Muscle of back (tissue), 11 donors: ENCODE data around the gene TMPRSS13. TPM values are rescaled to one million over a fixed set of nuclear protein-coding genes. Genes with fewer than 3 reads are reported as not detected.
A peak's percentile ranks its signal among the peaks of the same experiment; 100 is the strongest.
"Not testable (repeated sequence)": the region's sequence is repeated elsewhere in the genome, so short reads cannot be mapped to it uniquely, and the experiment has no call there.

Experiments used
- DNase-seq, 3 donors: peaks; one replicate each; pipeline versions ENCODE4 v3.0.0 to v3.0.0-alpha.2; 2013
- polyA plus RNA-seq, 10 donors: library from polyadenylated mRNA; unstranded; fragments of 120-200 nt; gene quantifications; one replicate each; pipeline ENCODE4 v1.2.1, GENCODE V29; 2013; ENCODE audit not compliant: insufficient read length in 10 of 10

Gene TMPRSS13
- polyA plus RNA-seq, 10 donors, result 0.10 to 2.0 (median 0.13) TPM; not detected in 3

DNA sequence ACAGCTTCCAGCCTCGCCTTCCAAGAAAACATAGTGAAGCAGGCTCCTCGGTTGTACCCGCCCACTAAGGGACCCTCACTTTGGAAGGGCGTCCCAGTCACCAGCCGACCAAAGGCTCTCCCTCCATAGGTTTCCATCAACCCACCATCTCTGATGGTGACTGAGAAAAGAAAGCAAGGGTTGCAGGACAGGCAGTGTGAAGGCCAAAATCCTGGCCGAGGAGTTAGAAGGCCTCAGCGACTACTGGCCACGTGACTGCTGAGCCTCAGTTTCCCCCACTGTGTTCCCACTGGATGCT lies 55.4 kb downstream of the TMPRSS13 start:
- DNase-seq, result no peak

DNA sequence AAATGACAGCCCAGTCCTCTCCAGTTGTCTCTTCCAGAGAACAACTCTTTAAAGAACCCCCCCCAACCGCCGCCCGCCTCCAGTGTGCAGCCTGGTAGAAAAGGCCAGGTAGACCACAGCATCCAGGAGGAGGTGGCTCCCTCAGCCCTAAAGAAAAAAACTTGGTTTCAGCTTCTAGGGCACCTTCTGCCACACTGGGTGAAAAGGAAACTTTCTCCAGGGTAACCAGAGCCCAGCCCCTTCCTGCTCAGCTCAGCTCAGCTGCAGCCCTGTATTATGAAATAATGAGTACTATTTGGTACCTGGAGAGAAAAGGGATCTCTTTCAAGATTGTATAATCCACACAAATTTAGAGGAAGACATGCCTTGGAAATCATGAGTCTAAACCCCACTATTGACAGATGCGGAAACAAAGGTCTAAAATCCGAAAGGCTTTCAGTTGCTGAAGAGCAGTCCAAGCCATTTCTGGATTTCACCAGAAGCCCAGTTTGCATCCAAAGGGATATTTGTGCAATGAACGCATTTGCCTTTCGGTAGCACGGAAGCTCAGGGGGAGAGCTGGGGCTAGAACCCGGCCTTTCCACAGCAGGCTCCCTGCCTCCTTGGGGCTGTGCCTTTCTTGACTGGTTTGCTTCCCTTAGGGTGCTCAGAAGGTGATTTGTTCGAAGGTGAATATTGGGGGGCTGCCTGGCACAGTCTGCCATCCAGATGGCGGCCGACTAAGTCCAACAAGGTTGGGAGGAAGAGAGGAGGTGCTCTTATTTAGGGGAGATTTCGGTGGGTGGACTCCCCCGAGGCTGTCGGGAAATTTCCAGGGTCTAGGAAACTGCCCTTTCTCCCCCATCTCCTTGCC lies 56.0 kb downstream of the TMPRSS13 start:
- no peak for DNase-seq

DNA sequence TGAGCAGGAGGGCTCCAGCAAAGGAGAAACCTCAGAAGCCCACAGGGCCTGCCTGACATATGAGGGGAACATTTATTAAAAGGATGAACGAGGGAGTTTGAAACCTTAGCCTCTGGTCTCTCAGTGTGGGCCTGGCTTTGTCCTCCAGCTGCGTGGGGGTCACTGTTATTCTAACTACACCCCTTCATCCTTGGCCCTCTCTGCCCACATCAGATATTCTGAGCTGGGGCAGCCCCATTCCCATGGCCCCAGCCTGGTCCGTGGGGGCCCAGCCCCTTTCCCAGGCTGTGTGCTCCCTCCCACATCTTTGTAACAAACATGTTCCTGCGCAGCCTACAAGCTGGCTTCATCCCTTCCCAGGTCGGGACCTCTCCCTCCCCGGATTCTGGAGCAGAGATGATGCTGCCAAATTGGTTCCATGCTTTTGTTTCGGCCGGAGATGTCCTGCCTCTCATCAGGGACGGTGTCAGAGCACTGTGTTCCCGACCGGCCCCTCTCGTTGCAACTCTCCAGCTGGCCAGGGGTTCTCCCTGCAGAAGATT lies 56.7 kb downstream of the TMPRSS13 start:
- DNase-seq, result peak in 1 of 3 donors; percentile 41

DNA sequence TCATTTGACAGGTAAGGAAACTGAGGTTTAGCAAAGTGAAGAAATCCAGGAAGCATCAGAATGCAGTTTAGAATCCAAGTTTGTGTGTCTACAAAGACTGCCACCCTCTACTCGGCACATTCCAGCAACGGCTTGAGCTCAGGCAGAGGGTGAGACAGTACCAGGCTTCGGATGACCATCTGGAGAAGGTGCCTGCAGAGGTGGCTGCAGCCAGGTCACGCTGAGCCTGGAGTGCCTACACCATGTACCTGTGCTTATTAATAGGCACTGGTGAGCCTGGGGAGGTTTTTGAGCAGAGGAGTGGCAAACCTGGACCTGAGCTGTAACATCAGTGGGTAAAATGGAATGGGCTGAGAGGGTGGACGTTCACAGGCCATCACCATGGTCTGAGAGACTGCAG lies 57.4 kb downstream of the TMPRSS13 start:
- DNase-seq, result no peak

DNA sequence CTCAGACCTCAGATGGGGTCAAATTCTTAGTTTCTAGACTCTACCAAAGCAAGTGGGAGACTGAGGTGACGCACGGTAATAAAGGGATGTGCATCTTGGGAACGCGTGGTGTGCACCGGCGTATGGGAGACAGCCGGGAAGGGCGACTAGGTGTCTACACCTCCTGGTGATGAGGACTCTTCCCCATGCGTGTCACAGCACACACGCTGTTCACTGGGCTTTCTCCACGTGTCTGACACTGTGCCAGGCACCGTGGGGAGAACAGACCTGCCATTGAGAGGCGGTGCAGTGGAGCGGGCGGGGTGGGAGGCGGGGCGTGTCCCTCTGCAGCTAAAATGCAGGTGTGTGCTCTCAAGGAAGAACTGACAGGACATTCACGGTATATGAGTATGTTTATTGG lies 58.0 kb downstream of the TMPRSS13 start:
- DNase-seq, result no peak

DNA sequence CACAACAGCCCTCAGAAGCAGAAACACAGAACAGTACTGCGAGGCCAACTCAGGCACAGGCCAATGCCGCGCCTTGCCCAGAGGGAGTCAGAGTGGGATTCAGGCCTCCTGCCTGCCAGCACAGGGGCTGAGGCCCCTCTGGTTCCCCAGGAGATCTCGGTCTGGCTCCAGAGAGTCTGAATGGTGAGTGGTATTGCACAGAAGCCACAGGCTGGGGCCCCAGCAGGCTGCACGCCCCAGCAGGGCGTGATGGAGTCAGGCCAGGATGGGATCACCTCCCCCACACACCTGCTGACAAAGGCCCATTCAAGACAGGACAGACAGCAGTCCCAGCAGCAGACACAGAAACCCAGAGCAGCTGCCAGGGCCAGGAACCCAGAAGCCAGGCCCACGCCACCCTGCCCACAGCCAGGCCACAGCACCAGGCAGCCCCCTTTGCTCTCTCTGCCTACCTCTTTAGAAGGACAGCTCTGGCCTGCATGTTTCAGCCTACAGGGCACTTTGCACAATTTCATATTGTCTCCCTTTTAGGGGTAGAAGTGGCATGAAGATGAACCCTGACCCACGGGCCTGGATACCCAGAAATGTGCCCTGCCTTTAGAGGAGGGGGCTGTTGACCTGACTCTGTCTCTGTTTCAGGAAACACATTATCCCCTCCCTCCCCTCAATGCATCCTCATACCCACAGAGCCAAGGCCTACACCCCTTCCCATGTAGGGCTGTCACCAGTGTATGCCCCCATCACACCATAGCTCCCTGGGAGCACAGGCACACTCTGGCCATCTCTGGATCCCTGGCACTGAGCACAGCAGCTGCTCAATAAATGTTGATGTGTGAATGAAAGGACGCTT lies 58.9 kb downstream of the TMPRSS13 start:
- DNase-seq, result peak in 1 of 3 donors; percentile 58

DNA sequence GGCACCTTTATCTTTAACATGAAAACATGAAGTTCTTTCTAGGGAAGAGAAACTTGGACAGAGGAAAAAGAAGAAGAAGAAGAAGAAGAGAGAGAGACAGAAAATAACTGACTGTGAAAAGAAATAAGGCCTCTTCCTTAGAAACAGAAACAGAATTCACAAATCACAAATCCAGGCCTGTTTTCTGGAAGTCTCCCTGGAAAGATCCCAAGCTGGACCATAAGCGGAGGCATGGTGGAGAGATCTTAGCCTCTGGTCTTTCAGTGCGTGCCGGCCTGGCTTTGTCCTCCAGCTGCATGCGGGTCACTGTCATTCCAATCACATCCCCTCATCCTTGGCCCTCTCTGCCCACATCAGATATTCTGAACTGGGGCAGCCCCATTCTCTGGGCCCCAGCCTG lies 59.6 kb downstream of the TMPRSS13 start:
- peak in 1 of 3 donors; percentile 71 for DNase-seq

DNA sequence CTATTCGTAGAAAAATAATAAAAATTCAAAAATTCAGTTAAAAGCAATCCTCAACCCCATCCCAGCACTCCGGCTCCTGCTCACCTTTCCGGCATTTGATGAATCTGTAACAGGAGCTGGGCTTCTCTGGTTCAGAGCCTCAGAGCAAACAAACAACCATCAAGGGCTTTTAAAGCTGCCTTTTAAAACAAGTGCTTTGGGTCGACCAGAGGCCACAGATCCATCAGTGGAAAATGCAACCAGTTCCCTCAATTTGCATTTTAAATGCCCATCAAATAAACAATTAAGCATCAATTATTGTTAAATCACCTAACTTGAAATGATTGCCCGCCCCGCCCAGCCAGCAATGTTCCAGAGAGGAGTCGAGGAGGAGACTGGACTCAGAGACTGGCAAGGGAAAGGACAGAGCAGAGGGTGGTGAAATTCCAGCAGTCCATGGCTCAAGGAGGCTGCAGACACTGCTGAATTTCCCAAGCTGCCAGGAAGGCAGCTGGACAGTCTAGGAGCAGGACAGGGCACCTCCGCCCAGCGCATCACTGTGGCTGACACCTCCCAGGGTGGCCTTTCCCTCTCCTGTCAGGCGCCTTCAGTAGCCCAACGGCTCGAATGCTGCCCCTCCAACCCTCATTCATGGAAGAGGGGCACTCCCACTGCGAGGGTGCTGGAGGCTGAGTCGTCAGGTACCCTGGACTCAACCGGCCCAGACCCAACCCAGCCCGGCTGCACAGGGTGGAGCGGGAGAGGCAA lies 60.2 kb downstream of the TMPRSS13 start:
- DNase-seq, result no peak

DNA sequence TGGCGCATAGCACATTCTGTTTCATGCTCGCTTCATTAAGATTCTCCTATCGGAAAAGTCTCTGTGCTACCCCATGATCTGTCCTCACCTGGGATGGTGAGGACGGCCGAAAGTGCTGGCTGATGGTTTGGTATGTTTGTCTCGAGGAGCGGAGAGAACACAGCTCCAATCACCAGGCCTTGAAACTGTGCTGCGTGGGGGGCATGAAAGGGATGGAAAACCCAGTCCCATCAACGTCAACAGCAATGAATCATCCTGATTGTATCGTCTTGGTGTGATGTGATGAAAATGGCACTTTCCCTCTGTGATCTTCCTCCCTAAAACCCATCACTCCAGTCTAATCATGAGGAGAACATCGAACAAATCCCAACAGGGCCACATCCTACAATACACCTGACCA lies 61.1 kb downstream of the TMPRSS13 start:
- no peak for DNase-seq

DNA sequence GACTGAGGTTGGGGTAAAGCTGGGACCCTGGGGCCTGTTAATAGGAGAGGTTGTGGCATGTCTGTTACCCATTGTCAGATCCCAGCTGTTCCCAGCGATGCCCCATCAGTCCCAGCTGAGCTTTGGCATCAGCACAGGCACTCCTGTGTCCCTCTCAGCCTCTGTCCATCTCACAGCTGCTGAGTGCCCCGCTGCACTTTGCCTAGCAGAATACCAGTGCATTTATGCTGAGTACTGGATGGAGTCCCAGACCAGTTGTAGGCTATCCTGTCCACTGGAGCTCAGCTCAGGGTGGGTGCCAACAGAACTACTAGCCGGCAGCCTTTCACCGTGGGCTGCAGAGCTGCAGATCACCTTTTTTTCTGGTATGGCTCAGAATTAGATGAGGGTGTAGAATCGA lies 62.7 kb downstream of the TMPRSS13 start:
- DNase-seq, result peak in 1 of 3 donors; percentile 43

DNA sequence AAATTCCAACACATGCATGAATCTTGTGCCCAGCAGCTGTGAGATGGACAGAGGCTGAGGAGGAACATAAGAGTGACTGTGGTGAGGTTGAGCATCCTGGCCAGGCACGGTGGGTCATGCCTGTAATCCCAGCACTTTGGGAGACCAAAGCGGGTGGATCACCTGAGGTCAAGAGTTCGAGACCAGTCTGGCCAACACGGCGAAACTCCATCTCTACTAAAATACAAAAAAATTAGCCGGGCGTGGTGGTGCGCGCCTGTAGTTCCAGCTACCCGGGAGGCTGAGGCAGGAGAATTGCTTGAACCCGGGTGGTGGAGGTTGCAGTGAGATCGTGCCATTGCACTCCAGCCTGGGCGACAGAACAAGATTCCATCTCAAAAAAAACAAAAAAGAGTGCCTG lies 63.7 kb downstream of the TMPRSS13 start:
- DNase-seq, result not testable (repeated sequence)

DNA sequence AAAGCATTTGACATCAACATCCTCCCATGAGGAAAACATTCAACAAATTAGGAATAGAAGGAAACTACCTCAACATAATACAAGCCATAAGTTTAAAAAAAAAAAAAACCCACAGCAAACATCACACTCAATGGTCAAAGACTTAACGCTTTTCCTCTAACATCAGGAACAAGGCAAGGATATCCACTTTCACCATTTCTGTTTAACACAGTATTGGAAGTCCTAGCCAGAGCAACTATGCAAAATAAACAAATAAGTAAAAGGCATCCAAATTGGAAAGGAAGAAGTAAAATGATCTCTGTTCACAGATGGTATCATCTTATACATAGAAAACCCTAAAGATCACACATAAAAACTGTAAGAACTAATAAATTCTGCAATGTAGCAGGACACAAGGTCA lies 65.8 kb downstream of the TMPRSS13 start:
- DNase-seq, result peak in 1 of 3 donors; percentile 42

DNA sequence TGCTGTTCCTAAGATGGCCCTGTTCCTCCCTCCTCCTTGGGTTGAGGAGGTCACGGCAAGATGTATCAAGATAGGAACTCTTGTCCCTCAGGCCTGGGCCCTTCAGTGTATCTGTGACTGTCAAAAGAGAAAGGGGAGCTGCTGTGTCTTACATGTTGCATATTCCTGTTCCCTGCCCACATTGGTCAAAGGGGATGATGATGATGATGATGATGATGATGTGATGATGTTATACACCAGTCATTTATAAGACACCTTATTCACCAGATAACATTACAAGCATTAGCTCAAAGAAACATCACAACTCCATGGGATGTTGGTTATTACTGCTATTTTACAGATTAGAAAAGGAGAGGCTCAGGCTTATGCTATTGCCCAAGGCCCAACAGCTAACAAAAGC lies 66.4 kb downstream of the TMPRSS13 start:
- no peak for DNase-seq

DNA sequence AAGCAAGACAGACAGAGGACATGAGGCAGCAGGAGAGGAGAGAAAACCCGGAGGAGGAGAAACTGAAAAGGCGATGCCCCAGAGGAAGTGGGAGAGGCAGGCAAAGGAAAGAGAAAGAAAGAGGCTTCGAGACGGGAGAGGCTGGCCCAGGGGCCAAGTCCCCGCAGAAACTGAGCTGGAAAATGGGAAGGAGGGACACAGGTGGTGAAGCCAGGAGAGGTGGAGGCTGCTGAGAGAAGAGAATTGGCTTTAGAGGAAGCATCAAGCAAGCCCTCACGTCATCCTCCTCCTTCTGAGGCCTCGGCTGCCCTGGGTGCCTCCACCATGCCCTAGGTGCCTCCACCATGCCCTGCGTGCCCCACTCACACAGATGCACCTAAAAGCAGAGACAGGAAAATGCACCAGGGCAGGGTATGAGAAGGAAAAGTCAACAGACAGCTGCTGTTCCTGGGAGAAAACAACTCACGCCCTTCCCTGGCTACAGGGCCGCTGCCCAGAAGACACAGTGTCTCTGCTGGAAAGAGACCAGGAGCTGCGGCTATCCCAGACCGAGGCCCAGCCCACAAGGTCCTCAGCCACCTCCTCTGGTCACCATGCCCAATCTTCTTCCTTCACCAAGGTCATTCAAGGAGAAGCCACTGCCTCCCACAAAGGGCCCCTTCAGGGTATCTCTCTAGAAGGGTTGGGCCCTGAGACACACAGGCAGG lies 67.0 kb downstream of the TMPRSS13 start:
- peak in 1 of 3 donors; percentile 55 for DNase-seq

DNA sequence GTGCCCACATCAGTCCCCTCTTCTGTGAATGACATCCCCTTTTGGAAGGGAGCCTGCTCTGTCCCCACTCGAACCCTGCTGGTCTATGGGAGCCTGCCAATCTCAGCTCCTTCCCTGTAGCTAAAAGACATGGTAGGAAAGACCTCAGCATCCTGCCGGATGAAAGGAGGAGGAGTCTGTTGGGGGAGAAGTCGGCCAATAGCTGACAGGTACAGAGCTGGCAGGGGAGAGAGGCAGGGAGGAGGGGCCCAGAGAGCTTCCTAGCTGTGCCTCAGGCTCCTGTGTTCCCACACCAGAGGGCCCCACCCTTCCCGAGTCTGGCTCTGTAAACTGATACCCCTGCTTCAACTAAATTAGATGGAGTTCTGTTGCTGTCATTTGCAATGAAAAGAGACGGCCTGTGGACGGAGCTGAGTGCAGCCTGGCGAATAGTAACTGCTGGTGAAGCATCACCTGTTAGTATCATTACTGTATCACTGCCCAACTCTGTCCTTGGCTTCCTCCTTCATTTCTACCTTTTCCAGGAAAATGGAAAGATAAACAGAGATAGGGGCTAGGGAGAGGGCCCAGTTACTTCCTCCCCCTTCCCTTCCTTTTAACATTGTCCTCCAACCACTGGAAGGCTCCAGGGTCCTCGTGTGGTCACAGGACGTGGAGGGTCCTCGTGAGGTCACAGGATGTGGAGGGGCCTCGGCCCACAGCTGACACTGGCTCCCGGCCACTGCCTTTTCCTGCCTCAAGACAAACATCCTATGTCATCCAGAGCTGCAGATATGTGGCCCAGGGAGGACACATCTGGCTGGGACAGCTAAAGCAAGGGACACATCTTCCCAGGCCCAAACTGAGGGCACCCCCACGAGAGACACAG lies 67.8 kb downstream of the TMPRSS13 start:
- peak in 1 of 3 donors; percentile 85 for DNase-seq

DNA sequence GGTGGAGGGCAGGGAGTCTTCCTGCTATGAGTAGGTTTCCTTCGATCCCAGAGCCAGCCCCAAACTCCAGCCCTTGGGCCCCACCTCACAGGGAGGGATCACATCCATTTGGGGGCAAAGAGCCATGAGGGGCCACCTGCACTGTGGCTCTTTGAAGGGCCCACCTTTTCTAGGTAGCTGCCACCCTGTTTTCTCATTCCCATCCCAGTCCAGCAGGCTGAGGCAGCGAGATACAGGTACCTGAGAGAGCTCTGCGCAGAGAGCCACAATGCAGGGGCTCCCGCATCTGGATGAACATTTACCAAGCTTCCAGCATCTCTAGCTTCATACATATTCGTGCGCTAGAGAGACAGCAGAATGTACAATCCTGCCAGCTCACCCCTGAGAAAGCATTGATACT lies 69.1 kb downstream of the TMPRSS13 start:
- no peak for DNase-seq

DNA sequence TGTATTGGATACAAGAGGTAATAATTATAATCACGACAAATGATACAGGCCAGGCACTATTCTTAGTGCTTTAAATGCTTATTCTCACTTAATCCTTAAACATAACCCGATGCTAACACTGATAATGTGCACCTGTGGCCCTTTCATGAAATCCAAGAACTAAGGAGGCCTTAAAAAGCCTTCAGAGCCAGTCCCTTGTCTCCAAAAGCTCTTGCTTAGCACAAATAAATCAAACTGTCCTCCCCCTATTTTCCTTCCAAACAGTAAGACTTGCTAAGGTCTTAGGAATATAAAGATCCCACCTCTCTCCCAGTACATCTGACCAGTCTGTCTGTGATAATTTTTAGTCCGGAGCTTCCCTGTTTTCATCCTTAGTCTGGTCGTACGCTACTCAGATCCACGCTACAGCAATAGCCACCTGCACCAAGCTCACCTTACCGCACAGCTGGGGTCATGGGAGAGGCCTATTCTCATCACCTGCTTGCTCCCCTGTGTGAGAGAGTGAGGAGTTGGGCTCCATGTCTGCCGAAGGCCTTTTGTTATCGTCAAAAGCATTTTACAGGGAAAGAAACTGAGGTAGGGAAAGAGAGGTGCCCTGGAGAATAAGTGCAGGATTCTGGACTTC lies 69.6 kb downstream of the TMPRSS13 start:
- DNase-seq, result no peak

DNA sequence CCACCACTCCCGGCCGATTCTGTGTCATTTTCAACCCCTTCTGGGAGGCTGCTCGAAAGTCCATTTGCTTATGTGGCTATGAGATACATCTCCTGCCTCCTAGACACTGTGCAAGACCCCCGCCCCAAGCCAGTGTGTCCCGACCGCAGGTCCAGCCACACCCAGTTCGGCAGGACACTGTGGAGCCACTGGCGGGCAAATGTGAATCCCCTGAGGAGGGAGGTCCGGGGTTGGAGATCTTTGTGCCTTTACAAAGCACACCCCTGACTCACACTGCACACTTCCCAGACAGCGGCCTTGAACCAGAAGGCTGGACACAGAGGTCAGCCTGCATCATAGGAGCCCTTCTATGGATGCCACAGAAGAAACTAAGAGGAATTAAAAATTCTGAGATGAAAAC lies 70.1 kb downstream of the TMPRSS13 start:
- no peak for DNase-seq

DNA sequence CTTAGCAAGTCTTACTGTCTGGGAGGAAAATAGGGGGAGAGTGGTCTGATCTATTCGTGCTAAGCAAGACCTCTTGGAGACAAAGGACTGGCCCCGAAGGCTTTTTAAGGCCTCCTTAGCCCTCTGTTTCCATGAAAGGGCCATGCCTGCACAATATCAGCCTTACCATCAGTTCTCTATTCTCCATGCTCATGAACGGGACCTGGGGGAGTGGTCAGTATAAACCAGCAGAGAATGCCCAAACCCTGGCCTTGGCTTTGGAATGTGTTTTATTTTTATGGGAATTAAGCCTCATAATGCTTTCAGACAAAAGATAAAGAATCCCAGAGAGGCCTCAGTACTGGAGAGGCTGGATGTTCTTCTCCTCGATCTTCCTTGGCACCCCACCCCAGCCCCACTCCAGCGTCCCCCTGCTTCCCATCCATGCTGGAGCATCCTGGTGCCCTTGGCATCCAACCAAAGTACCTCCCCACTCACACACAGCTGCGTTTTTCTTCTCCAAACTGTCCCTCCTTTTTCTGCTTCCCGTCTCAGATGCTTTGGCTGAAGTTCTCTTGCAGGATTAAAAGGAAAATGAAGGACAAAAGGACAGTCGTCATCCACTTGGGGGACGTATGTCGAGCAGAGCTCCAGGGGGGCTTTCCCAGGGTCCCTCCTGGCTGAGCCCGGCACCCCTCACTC lies 71.3 kb downstream of the TMPRSS13 start:
- peak in 1 of 3 donors; percentile 64 for DNase-seq
